GM12878 (cell line): ENCODE data around the gene ABHD17A. TPM values are rescaled to one million over a fixed set of nuclear protein-coding genes. Genes with fewer than 3 reads are reported as not detected.

Experiments
- ATAC-seq: fragments of 200-7000 bp; cut with Tn5 transposase; 3 replicates; pipeline ENCODE4 v1.9.1; 2020; ENCODE audit warnings: mild to moderate bottlenecking, moderate library complexity
- BruUV-seq: library from RNA; stranded (reverse); fragments of 400-500 nt; replicated peaks from 2 replicates; lab custom pipeline; 2021; lab: Mats Ljungman, UMichigan
- CTCF ChIA-PET: fragments of 300-600 bp; sonication (Branson Sonifier 250); formaldehyde crosslinking; extraction: SDS; loops from one replicate; lab custom pipeline; 2021; ENCODE audit warnings: inconsistent platforms; lab: Yijun Ruan, JAX
- POLR2A ChIA-PET: fragments of 350-600 bp; formaldehyde crosslinking; extraction: SDS; loops from one replicate; lab custom pipeline; 2021; ENCODE audit warnings: inconsistent platforms; lab: Charles Lee
- RAD21 ChIA-PET: fragments of 300-600 bp; sonication (Branson Sonifier 250); formaldehyde crosslinking; loops from one replicate; lab custom pipeline; 2023; ENCODE audit warnings: antibody characterized with exemption; ENCODE audit not compliant: unreplicated experiment; lab: Charles Lee
- SMC1A ChIA-PET: fragments of 300-600 bp; sonication (Branson Sonifier 250); formaldehyde crosslinking; loops from one replicate; lab custom pipeline; 2023; ENCODE audit not compliant: unreplicated experiment, uncharacterized antibody; lab: Charles Lee
- DNase-seq: peaks from one replicate; pipeline ENCODE4 v3.0.0-alpha.2; 2011; ENCODE audit warnings: low read depth, low spot score
- FAIRE-seq: peaks from 3 replicates; lab custom pipeline; 2011; peaks lifted over from hg19 to GRCh38; lab: Jason Lieb, UNC
- H2AFZ ChIP-seq: 2 replicates; pipeline ENCODE4 v1.6.0; 2011; ENCODE audit warnings: low read depth, low read length, control low read depth; ENCODE audit not compliant: control insufficient read depth
- H3K27ac ChIP-seq: 2 replicates; pipeline ENCODE4 v1.5.1; 2011; ENCODE audit warnings: control low read depth; ENCODE audit not compliant: control insufficient read depth, insufficient read depth
- H3K27me3 ChIP-seq, 2 experiments: replicated peaks in 1 of 2; 2 replicates each; pipeline versions ENCODE4 v1.6.0 to v1.6.1; 2011; ENCODE audit warnings: low read length in 1 of 2; ENCODE audit not compliant: control insufficient read depth in 2 of 2, insufficient read depth in 2 of 2
- H3K36me3 ChIP-seq, 2 experiments: 2 replicates each; pipeline ENCODE4 v1.5.1; 2011; ENCODE audit warnings: low read length in 1 of 2; ENCODE audit not compliant: control insufficient read depth in 2 of 2, insufficient read depth in 2 of 2
- H3K4me1 ChIP-seq: 2 replicates; pipeline ENCODE4 v1.6.1; 2011; ENCODE audit warnings: mild to moderate bottlenecking, low read length, moderate library complexity, mixed read lengths; ENCODE audit not compliant: control insufficient read depth, insufficient read depth
- H3K4me2 ChIP-seq: 2 replicates; pipeline ENCODE4 v1.6.0; 2011; ENCODE audit warnings: control low read depth; ENCODE audit not compliant: control insufficient read depth, insufficient read depth
- H3K4me3 ChIP-seq: fragments of 200-600 bp; sonication (generic); 2 replicates; pipeline ENCODE4 v1.5.1; 2016
- H3K79me2 ChIP-seq: 2 replicates; pipeline ENCODE4 v1.6.0; 2011; ENCODE audit warnings: low read length; ENCODE audit not compliant: control insufficient read depth, insufficient read depth
- H3K9ac ChIP-seq: 2 replicates; pipeline ENCODE4 v1.8.0; 2011; ENCODE audit warnings: low read length, control low read depth, mixed read lengths; ENCODE audit not compliant: control insufficient read depth, insufficient read depth
- H3K9me3 ChIP-seq: replicated peaks from 3 replicates; pipeline ENCODE4 v1.5.1; 2011; ENCODE audit warnings: mild to moderate bottlenecking, low read length; ENCODE audit not compliant: control insufficient read depth, insufficient read depth
- H4K20me1 ChIP-seq: 2 replicates; pipeline ENCODE4 v1.6.0; 2011; ENCODE audit not compliant: control insufficient read depth, insufficient read depth
- ASH2L ChIP-seq: fragments of 300-600, 200-600 bp; sonication (generic); IDR thresholded peaks from 2 replicates; pipeline ENCODE4 v1.6.1; 2017; ENCODE audit warnings: low read depth, mild to moderate bottlenecking, borderline replicate concordance
- ATF7 ChIP-seq: fragments of 450-650 bp; IDR thresholded peaks from 2 replicates; pipeline ENCODE4 v1.6.1; 2016; ENCODE audit warnings: low read depth, mild to moderate bottlenecking
- BACH1 ChIP-seq: fragments of 450-650 bp; IDR thresholded peaks from 2 replicates; pipeline ENCODE4 v1.6.1; 2017; ENCODE audit warnings: mild to moderate bottlenecking, borderline replicate concordance
- CHD4 ChIP-seq: fragments of 200-600 bp; sonication (generic); IDR thresholded peaks from 2 replicates; pipeline ENCODE4 v1.6.1; 2016; ENCODE audit warnings: mild to moderate bottlenecking
- CREB1 ChIP-seq: IDR thresholded peaks from 2 replicates; pipeline ENCODE4 v1.6.1; 2012; ENCODE audit warnings: low read depth, mild to moderate bottlenecking, inconsistent platforms
- CTCF ChIP-seq, 3 experiments: IDR thresholded peaks in 2 of 3; conservative IDR thresholded peaks in 1 of 3; 2 replicates each; pipeline ENCODE4 v1.5.1; 2011; ENCODE audit warnings: low read depth in 3 of 3, low read length in 3 of 3, mild to moderate bottlenecking in 3 of 3, control low read depth in 2 of 3, moderate library complexity in 2 of 3, inconsistent platforms in 1 of 3, mixed read lengths in 1 of 3; ENCODE audit not compliant: control insufficient read depth in 2 of 3, insufficient read depth in 1 of 3; ENCODE audit errors: extremely low read depth in 1 of 3
- HDGF ChIP-seq: fragments of 450-650 bp; IDR thresholded peaks from 2 replicates; pipeline ENCODE4 v1.6.1; 2016; ENCODE audit warnings: antibody characterized with exemption
- IKZF1 ChIP-seq: fragments of 450-650 bp; conservative IDR thresholded peaks from 2 replicates; pipeline ENCODE4 v1.6.1; 2017; ENCODE audit warnings: antibody characterized with exemption, mild to moderate bottlenecking
- JUND ChIP-seq: IDR thresholded peaks from 2 replicates; pipeline ENCODE4 v1.6.1; 2012; ENCODE audit warnings: low read depth, mild to moderate bottlenecking, low read length, improper control_type of control experiment, moderate library complexity
- MEF2B ChIP-seq: fragments of 450-650 bp; IDR thresholded peaks from 2 replicates; pipeline ENCODE4 v1.6.1; 2018; ENCODE audit warnings: mild to moderate bottlenecking, moderate library complexity; ENCODE audit not compliant: partially characterized antibody, poor library complexity, severe bottlenecking
- NBN ChIP-seq: fragments of 450-650 bp; IDR thresholded peaks from 2 replicates; pipeline ENCODE4 v1.6.1; 2016
- NFYA ChIP-seq: IDR thresholded peaks from 2 replicates; pipeline ENCODE4 v1.6.1; 2011; ENCODE audit warnings: low read depth, mild to moderate bottlenecking, low read length, improper control_type of control experiment, borderline replicate concordance
- POLR2AphosphoS5 ChIP-seq: IDR thresholded peaks from 2 replicates; pipeline ENCODE4 v1.6.1; 2011; ENCODE audit warnings: mild to moderate bottlenecking, low read length, inconsistent platforms
- TAF1 ChIP-seq: IDR thresholded peaks from 2 replicates; pipeline ENCODE4 v1.6.1; 2011; ENCODE audit warnings: mild to moderate bottlenecking, low read depth, low read length, borderline replicate concordance
- ZBTB11 ChIP-seq: fragments of 450-650 bp; formaldehyde crosslinking; IDR thresholded peaks from 2 replicates; pipeline ENCODE4 v1.5.0; 2022; ENCODE audit warnings: mild to moderate bottlenecking, missing genetic modification characterization
- ZBTB4 ChIP-seq: fragments of 450-650 bp; formaldehyde crosslinking; IDR thresholded peaks from 2 replicates; pipeline ENCODE4 v1.4.0; 2022; ENCODE audit warnings: mild to moderate bottlenecking, moderate library complexity
- ZNF24 ChIP-seq: fragments of 450-650 bp; IDR thresholded peaks from 2 replicates; pipeline ENCODE4 v1.6.1; 2017; ENCODE audit warnings: antibody characterized with exemption, mild to moderate bottlenecking
- WGBS: methylation state at CpG from one replicate; pipeline ENCODE4 v1.1.6; 2016; ENCODE audit warnings: low lambda C conversion rate; ENCODE audit not compliant: insufficient replicate concordance, insufficient coverage; ENCODE audit errors: missing lambda C conversion rate; 5-methylcytosine and 5-hydroxymethylcytosine counted together
- in situ Hi-C: fragments of 300-500 bp; cut with MboI; formaldehyde crosslinking; loops from 9 replicates; pipeline ENCODE4 v1.14.3; 2018; ENCODE audit warnings: mixed read lengths
- intact Hi-C: fragments of 100-400 bp; cut with micrococcal nuclease; formaldehyde crosslinking; loops from one replicate; pipeline ENCODE4 v1.14.2; 2022; ENCODE audit not compliant: unreplicated experiment
- polyA plus RNA-seq, 11 experiments: library from polyadenylated mRNA; depleted of rRNA in 4 of 11; unstranded in 6 of 11; stranded (reverse) in 5 of 11; fragments of >200 nt; fragmentation: Nextera tagmentation in 4 of 11; fragmentation: Illumina TruSeq in 1 of 11; extraction: Ambion mirVana in 4 of 11; extraction: Trizol in 1 of 11; gene quantifications; 1 replicate in 1 of 11; 2 replicates in 10 of 11; pipeline versions ENCODE4 v1.2.1 to v1.2.3, GENCODE V29; 2011 to 2016; ENCODE audit warnings: inconsistent platforms in 2 of 11, missing spikeins in 2 of 11, low read depth in 1 of 11
- total RNA-seq, 4 experiments: library from RNA; depleted of rRNA in 3 of 4; stranded (reverse); fragments of >200 nt in 3 of 4; fragmentation: Illumina TruSeq in 1 of 4; extraction: Trizol in 1 of 4; gene quantifications; 2 replicates each; pipeline versions ENCODE4 v1.2.1 to v1.2.3, GENCODE V29; 2013 to 2021

Gene ABHD17A
- total and polyA plus RNA-seq, 10 of the 15 experiments (the other 5 are each of a cell fraction or from before 2014, with no cell fraction given) = 0.13 to 126 (median 28.8) TPM; not detected in 1

- Histone ChIP-seq H3K4me3 (no peak overlapping the region), H3K4me2 (no peak overlapping the region), H3K9ac (no peak overlapping the region), H3K27ac (no peak overlapping the region), H3K9me3 (no peaks in the 10 kb centered on the region), H3K36me3 (no peaks in the 10 kb centered on the region; a peak in 2 of 4 replicates), H4K20me1 (peaks cover 8% of the 10 kb centered on the region), H3K79me2 (peaks cover 27% of the 10 kb centered on the region), H3K4me1 (no peaks in the 10 kb centered on the region), H2AFZ (no peak overlapping the region), H3K27me3 (no peaks in the 10 kb centered on the region)
- ChIA-PET SMC1A (interaction anchor here (0.8 to 1.1 kb wide), 3 partner anchors 10 to 74 kb away, joined by 3 read pairs; no protein-coding TSS in a partner anchor), CTCF (interaction anchor here (0.8 to 4.2 kb wide), 8 partner anchors 8 to 479 kb away, joined by 3 to 27 read pairs (median 4); partner anchors contain the start of gene REXO1), RAD21 (interaction anchor here (1.2 kb wide), 1 partner anchor 23 kb away, joined by 3 read pairs; no protein-coding TSS in a partner anchor), POLR2A (interaction anchor here (0.6 kb wide), 1 partner anchor 11 kb away, joined by 4 read pairs; no protein-coding TSS in a partner anchor)
- 63% methylated on average over 11 of the region's 11 CpGs for WGBS
- no peak for DNase-seq
- in situ Hi-C loops (no loop called here), intact Hi-C loops (no loop called here)
- FAIRE-seq = no peak
- no TSS peak for BruUV-seq
- no peak; the same call in 2 of the 3 replicates for ATAC-seq
- TF ChIP-seq HDGF = no peak
- TF ChIP-seq NBN = no peak
- TF ChIP-seq BACH1 = no peak
- TF ChIP-seq ATF7 = no peak
- no peak for TF ChIP-seq CHD4
- TF ChIP-seq TAF1 = no peak
- TF ChIP-seq ZBTB4 (CRISPR knock-in tag) = no peak
- no peak for TF ChIP-seq NFYA
- no peak for TF ChIP-seq IKZF1
- no peak for TF ChIP-seq ASH2L
- no peak for TF ChIP-seq MEF2B
- no peak for TF ChIP-seq ZNF24
- no peak for TF ChIP-seq ZBTB11 (CRISPR knock-in tag)
- no peak for TF ChIP-seq JUND
- TF ChIP-seq POLR2AphosphoS5 = no peak
- TF ChIP-seq CTCF (IDR thresholded peaks at IDR 0.05 in 2 of 3, conservative IDR thresholded peaks at IDR 0.05 in 1 of 3; ENCODE audit: control insufficient read depth in 2 of 3, extremely low read depth in 1 of 3, insufficient read depth in 1 of 3, low read depth in 3 of 3, low read length in 3 of 3) = no peak
- TF ChIP-seq CREB1 = no peak
These were observed 48.1 kb downstream of the ABHD17A start for GRCh38 chr19:1837222-1837565.
